BE2C (cell line): ENCODE results near the gene MRPL47.

Source experiments
- DNase-seq: peaks from one replicate; pipeline ENCODE4 v3.0.0-alpha.2; 2020
- H3K27me3 ChIP-seq: fragments of 250-450 bp; sonication (Bioruptor Pico); 2 replicates; pipeline ENCODE4 v1.5.1; 2020; ENCODE audit warnings: mild to moderate bottlenecking
- H3K36me3 ChIP-seq: fragments of 250-450 bp; sonication (Bioruptor Pico); 2 replicates; pipeline ENCODE4 v1.5.1; 2020; ENCODE audit warnings: mild to moderate bottlenecking
- H3K4me1 ChIP-seq: fragments of 250-450 bp; sonication (Bioruptor Pico); 2 replicates; pipeline ENCODE4 v1.5.1; 2020
- H3K4me3 ChIP-seq: 2 replicates; pipeline ENCODE4 v1.5.1; 2011; ENCODE audit warnings: low read depth, low read length
- H3K9me3 ChIP-seq: fragments of 250-450 bp; sonication (Bioruptor Pico); 2 replicates; pipeline ENCODE4 v1.5.1; 2020
- CTCF ChIP-seq: IDR thresholded peaks from 2 replicates; pipeline ENCODE4 v1.5.1; 2012; ENCODE audit warnings: mild to moderate bottlenecking, low read depth, low read length

Gene MRPL47

GRCh38 chr3:179599531-179599930, 4.9 kb downstream of the MRPL47 start:
- peaks cover 80% of the 10 kb centered on the region for H3K36me3 ChIP-seq
- H3K4me1 ChIP-seq: no peaks in the 10 kb centered on the region
- H3K27me3 ChIP-seq: no peaks in the 10 kb centered on the region

DNA sequence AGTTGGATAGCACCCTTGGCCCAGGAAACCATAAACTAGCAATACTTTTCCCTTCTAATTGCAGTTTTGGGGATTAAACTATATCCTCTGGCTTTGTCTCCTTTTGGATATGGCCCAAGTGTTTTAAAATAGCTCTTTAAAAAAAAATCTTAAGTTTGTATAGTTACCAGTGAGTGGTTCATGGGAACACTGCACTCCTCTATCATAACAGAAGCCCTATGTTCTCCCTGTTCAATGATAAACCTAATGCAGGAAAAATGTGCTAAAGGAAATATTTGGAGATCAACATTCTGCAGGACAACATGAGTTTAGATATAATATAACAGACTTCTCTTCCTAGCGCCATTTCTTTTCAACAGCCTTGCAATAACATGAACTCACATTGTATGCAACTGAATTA, 13.1 kb downstream of the MRPL47 start:
- Histone ChIP-seq H3K4me1 (no peaks in the 10 kb centered on the region), H3K27me3 (no peaks in the 10 kb centered on the region), H3K4me3 (no peak overlapping the region), H3K9me3 (no peaks in the 10 kb centered on the region), H3K36me3 (peaks cover 94% of the 10 kb centered on the region)
- TF ChIP-seq CTCF: no peak
- no peak for DNase-seq

More at GRCh38 chr3:179599531-179599930, 4.9 kb downstream of the MRPL47 start:
- no peak for DNase-seq
- Histone ChIP-seq H3K4me3 (no peak overlapping the region), H3K9me3 (no peaks in the 10 kb centered on the region)
- no peak for TF ChIP-seq CTCF

GRCh38 chr3:179590669-179591068, 13.8 kb downstream of the MRPL47 start:
- no peak for DNase-seq
- TF ChIP-seq CTCF: no peak
- Histone ChIP-seq H3K4me1 (no peaks in the 10 kb centered on the region), H3K9me3 (no peaks in the 10 kb centered on the region), H3K4me3 (no peak overlapping the region), H3K27me3 (no peaks in the 10 kb centered on the region), H3K36me3 (peaks cover 94% of the 10 kb centered on the region)

GRCh38 chr3:179589143-179589542, 15.3 kb downstream of the MRPL47 start:
- DNase-seq: no peak
- no peaks in the 10 kb centered on the region for H3K4me1 ChIP-seq

GRCh38 chr3:179580992-179581391, 23.4 kb downstream of the MRPL47 start:
- H3K9me3 ChIP-seq: no peaks in the 10 kb centered on the region
- no peak overlapping the region for H3K4me3 ChIP-seq
- peaks cover 60% of the 10 kb centered on the region for H3K36me3 ChIP-seq
- TF ChIP-seq CTCF: no peak
- DNase-seq: no peak
- no peaks in the 10 kb centered on the region for H3K4me1 ChIP-seq
- no peaks in the 10 kb centered on the region for H3K27me3 ChIP-seq

More at GRCh38 chr3:179589143-179589542, 15.3 kb downstream of the MRPL47 start:
- Histone ChIP-seq H3K27me3 (no peaks in the 10 kb centered on the region), H3K4me3 (no peak overlapping the region), H3K36me3 (peaks cover 82% of the 10 kb centered on the region), H3K9me3 (no peaks in the 10 kb centered on the region)
- no peak for TF ChIP-seq CTCF

- peaks cover 12% of the 10 kb centered on the region for H3K36me3 ChIP-seq
- H3K4me1 ChIP-seq: no peaks in the 10 kb centered on the region
- no peak for TF ChIP-seq CTCF
- no peak overlapping the region for H3K4me3 ChIP-seq
- DNase-seq: no peak
- H3K27me3 ChIP-seq: no peaks in the 10 kb centered on the region
- no peaks in the 10 kb centered on the region for H3K9me3 ChIP-seq
Measured at GRCh38 chr3:179565496-179565895, 38.9 kb downstream of the MRPL47 start.
